ENCODE results near the gene SV2C.

GRCh38 chr5:76402251-76402885 lies 319.2 kb downstream of the SV2C start:
- TF ChIP-seq FOXM1 (IDR thresholded peaks at IDR 0.05; ENCODE audit: borderline replicate concordance) (no peak), FOXA1 (IDR thresholded peaks at IDR 0.05) (no peak), ZNF384 (IDR thresholded peaks at IDR 0.05) (no peak), PKNOX1 (IDR thresholded peaks at IDR 0.05) (no peak), L3MBTL2 (conservative IDR thresholded peaks at IDR 0.05) (no peak)

Measured in HEK293T (cell line).